ENCODE data around the gene PHF13.
A peak's percentile ranks its signal among the peaks of the same experiment; 100 is the strongest.

The PHF13 gene

DNA sequence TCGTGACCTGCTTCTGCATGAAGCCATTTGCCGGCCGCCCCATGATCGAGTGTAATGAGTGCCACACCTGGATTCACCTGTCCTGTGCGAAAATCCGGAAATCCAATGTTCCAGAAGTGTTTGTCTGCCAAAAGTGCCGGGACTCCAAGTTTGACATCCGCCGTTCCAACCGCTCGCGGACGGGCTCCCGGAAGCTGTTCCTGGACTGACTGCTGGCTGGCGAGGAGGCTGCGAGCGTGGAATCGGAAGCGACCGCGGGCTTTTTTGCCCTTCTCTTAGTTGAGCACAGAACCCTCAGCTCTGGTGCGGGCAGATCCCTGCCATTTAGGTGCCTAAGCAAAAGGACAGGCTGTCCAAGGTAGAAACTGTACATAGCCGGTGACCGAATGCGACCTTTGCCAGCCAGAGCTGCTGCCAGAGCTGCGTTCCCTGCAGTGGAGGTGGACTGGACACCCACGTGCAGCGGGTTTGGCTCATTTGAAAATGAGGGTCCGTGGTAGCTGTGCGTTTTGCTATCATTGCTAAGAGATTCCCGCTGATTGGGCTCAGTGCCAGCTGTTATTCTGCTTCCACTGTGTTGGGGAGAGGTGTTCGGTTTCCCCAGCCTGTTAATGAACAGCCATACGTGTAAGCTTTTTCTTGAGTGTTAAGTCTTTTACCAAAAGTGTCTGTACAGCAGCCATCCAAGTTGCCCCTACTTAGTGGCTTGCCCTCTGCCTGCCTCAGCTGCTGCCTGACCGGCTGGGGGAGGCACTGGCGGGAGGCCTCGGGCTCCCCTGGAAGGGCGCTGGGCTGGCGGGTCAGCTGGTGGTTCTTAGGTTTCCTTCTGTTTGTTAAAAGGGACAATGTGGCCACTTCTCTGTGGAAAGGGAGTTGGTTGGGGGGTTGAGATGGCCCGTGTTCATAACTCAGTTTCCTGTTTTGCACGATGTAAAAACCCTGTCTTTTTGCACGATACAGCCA, 8.2 kb downstream of the PHF13 start:
- peaks cover 46% of the 10 kb centered on the region for H3K36me3 ChIP-seq (ENCODE audit: control insufficient read depth, insufficient read depth, low read length)
- no peaks in the 10 kb centered on the region for H3K27me3 ChIP-seq (ENCODE audit: control insufficient read depth, insufficient read depth, low read length, poor library complexity, severe bottlenecking)
- 95% methylated on average over 41 of the region's 41 CpGs for WGBS, 2 experiments
- no peak overlapping the region for H3K4me3 ChIP-seq (ENCODE audit: insufficient read depth, low read depth, low read length)
- H3K9me3 ChIP-seq (ENCODE audit: control insufficient read depth, low read length) = no peaks in the 10 kb centered on the region
- H3K4me1 ChIP-seq (ENCODE audit: control insufficient read depth, insufficient read depth, low read length) = peaks cover 3% of the 10 kb centered on the region
- H3K27ac ChIP-seq (ENCODE audit: insufficient read depth, low read depth, low read length, poor library complexity, severe bottlenecking) = no peak overlapping the region

DNA sequence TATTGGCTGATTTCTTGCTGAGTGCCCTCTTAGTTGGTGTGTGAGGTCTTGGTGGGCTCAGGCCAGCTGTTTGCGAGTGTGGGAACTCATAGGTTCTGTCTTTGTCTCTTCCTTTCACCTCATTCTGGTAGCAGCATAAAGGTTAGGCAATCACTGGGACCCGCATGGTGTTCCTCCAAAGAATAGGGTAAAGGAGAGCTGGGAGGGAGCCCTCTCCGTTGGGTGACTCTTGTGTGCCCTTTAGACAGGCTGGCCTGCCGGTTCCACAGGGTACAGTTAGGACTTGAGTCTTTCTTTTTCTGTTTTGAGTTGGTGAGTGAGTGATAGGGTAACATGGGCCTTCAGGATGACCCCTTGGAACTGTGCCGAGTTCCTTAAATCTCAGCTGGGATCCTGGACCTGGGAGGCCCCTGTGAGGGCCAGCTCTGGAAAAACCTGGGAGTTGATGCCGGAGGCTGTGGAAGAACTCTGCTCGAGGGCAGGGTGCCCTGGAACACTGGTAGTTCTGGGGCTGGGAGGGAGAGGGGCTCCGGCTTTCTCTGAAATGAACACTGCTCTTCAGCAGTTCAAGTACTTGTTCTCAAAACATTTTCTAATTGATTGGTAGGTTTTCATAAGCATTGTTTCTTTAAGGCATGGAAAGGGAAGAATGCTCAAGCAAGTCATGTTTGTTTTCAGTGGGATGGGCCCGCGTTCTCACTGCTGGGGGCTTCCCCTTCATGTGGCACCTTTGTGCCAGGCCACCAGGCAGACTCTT, 9.0 kb downstream of the PHF13 start:
- Histone ChIP-seq H3K27ac (ENCODE audit: insufficient read depth, low read depth, low read length, poor library complexity, severe bottlenecking) (no peak overlapping the region), H3K4me3 (ENCODE audit: insufficient read depth, low read depth, low read length) (no peak overlapping the region), H3K27me3 (ENCODE audit: control insufficient read depth, insufficient read depth, low read length, poor library complexity, severe bottlenecking) (no peaks in the 10 kb centered on the region), H3K9me3 (ENCODE audit: control insufficient read depth, low read length) (no peaks in the 10 kb centered on the region), H3K4me1 (ENCODE audit: control insufficient read depth, insufficient read depth, low read length) (peaks cover 3% of the 10 kb centered on the region), H3K36me3 (ENCODE audit: control insufficient read depth, insufficient read depth, low read length) (peaks cover 44% of the 10 kb centered on the region)
- 94% methylated on average over 10 of the region's 10 CpGs for WGBS, 2 experiments

DNA sequence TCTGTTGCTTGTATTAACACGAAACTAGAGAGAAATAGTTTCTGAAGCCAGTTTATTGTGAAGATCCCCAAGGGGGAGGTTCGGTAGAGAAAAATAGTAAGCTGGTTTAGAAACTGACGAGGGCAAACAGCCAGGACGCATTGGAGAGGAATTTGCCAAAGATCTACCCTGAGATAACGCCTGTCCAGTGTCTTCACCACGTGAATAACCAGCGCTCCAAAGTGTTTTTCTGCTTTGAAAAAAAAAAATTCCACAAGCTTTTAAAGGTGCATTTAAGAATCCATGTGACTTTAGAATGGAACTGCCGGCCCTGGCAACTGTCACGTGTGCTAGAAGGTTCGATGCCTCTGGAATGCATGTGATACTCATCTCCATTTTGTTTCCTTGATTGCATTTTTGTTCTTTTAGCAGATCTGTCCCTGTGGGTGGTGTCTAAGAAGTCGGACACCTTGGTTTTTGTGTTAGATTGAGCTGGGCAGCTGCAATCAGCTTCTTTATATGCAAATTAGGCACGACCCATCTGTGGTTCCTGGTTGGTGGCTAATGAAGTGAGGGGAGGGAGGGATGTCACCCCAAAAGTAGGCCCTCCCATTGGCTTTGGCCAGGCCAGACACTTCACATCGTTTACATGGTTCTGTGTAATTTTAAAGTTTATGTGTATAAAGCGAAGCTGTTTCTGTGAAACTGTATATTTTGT, 9.9 kb downstream of the PHF13 start:
- WGBS, 2 experiments = 93 to 94% methylated on average over 14 of the region's 14 CpGs
- peak overlapping the region; percentile 23 for H3K27ac ChIP-seq (ENCODE audit: insufficient read depth, low read depth, low read length, poor library complexity, severe bottlenecking)

DNA sequence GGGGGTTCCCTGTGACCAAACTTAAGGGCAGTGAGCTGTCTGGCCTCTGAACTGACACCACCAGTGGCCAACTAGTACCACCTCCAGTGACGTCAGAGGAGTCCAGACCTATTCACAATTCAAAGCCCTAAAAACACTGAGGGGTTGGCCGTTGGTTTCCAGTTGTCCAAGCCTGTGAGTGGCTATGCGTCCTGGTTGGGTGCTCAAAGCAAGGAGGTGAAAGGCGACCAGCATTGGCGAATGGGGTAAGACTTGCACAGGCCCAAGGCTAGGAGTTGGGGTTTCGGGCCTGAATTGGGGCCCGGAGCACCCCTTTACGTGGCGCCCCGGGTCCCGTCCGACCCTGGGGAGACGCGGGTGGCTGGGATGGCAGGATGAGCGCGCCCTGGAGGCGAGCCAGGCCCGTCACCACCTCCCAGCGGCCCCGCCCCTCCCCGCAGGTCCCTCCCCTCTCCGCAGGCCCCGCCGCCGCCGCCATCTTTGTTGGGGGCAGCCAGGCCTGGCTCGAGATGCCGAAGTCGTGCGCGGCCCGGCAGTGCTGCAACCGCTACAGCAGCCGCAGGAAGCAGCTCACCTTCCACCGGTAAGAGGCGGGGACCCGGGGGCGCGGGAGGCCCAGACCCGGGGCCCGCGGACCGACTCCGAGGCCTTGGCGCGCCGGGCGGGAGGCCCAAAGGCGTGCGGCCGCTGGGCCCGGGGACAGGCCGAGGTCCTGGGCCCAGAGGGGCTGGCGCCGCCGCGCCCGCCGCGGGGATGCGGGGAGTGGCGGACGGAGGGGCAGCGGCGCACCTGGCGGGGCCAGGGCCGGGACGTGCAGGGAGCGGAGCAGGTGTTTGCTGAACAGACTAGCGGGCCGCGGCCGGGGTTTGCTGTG, 11.4 kb downstream of the PHF13 start, which contains the start of gene THAP3:
Gene THAP3 (plus strand): TSS at position 159 of the 874 bp plus-strand sequence. CDS start 351 bp downstream, at position 510.
- WGBS, 2 experiments = 2% methylated on average over 73 of the region's 73 CpGs
- Histone ChIP-seq H3K4me3 (ENCODE audit: insufficient read depth, low read depth, low read length) (peak within 1 kb of the TSS; percentile 84), H3K36me3 (ENCODE audit: control insufficient read depth, insufficient read depth, low read length) (peaks cover 45% of the 10 kb centered on the region), H3K9me3 (ENCODE audit: control insufficient read depth, low read length) (no peaks in the 10 kb centered on the region), H3K27ac (ENCODE audit: insufficient read depth, low read depth, low read length, poor library complexity, severe bottlenecking) (peak within 1 kb of the TSS; percentile 86), H3K4me1 (ENCODE audit: control insufficient read depth, insufficient read depth, low read length) (peaks cover 3% of the 10 kb centered on the region), H3K27me3 (ENCODE audit: control insufficient read depth, insufficient read depth, low read length, poor library complexity, severe bottlenecking) (no peaks in the 10 kb centered on the region)

More for the DNA sequence above, 9.9 kb downstream of the PHF13 start:
- H3K4me1 ChIP-seq (ENCODE audit: control insufficient read depth, insufficient read depth, low read length) = peaks cover 3% of the 10 kb centered on the region
- no peaks in the 10 kb centered on the region for H3K9me3 ChIP-seq (ENCODE audit: control insufficient read depth, low read length)
- no peaks in the 10 kb centered on the region for H3K27me3 ChIP-seq (ENCODE audit: control insufficient read depth, insufficient read depth, low read length, poor library complexity, severe bottlenecking)
- H3K36me3 ChIP-seq (ENCODE audit: control insufficient read depth, insufficient read depth, low read length) = peaks cover 46% of the 10 kb centered on the region
- H3K4me3 ChIP-seq (ENCODE audit: insufficient read depth, low read depth, low read length) = no peak overlapping the region

DNA sequence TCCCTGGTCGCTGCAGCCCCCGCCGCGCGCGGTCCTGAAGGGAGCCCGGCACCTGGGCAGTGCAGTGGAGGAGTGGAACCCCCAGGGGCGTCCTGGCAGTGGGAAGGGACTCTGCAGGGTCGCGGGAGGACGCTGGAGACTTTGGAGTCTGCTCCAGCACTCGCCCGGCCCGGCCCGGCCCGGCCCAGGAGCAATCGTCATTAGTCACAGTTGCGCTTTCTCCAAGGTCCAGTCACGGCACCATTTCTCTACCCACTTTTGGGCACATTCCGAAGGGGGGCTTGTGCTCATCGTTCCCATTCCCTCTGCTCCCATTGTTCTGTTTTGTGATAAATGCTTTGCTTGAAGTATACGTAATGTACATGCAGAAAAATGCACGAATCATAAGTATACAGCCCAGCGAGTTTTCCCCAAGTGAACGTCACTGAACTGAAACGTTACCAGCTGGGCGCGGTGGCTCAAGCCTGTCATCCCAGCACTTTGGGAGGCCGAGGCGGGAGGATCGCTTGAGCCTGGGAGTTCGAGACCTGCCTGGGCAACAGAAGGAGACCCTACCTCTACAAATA, 12.1 kb downstream of the PHF13 start:
- no peaks in the 10 kb centered on the region for H3K27me3 ChIP-seq (ENCODE audit: control insufficient read depth, insufficient read depth, low read length, poor library complexity, severe bottlenecking)
- peaks cover 40% of the 10 kb centered on the region for H3K36me3 ChIP-seq (ENCODE audit: control insufficient read depth, insufficient read depth, low read length)
- no peak overlapping the region for H3K27ac ChIP-seq (ENCODE audit: insufficient read depth, low read depth, low read length, poor library complexity, severe bottlenecking)
- 24 to 25% methylated on average over 32 of the region's 32 CpGs for WGBS, 2 experiments
- H3K4me3 ChIP-seq (ENCODE audit: insufficient read depth, low read depth, low read length) = peak overlapping the region; percentile 84
- H3K4me1 ChIP-seq (ENCODE audit: control insufficient read depth, insufficient read depth, low read length) = peaks cover 3% of the 10 kb centered on the region
- H3K9me3 ChIP-seq (ENCODE audit: control insufficient read depth, low read length) = no peaks in the 10 kb centered on the region

DNA sequence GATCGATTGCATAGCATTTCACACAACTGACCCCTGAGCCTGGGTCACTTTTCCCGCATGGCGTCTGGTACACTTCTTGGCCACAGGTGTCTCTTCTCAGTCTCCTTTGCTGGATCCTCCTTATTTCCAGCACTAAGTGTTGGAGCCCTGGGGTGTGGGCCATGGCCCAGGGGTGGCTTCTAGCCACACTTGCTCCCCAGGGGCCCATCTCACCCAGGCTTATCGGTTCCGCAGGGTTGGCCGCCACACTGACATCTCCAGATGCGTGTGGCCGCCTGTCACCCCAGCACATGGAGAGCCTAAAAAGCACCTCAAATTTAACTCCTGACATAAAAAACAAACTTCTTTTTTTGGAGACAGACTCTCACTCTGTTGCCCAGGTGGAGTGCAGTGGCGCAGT, 13.5 kb downstream of the PHF13 start:
- peaks cover 3% of the 10 kb centered on the region for H3K4me1 ChIP-seq (ENCODE audit: control insufficient read depth, insufficient read depth, low read length)
- H3K36me3 ChIP-seq (ENCODE audit: control insufficient read depth, insufficient read depth, low read length) = peaks cover 27% of the 10 kb centered on the region
- H3K27ac ChIP-seq (ENCODE audit: insufficient read depth, low read depth, low read length, poor library complexity, severe bottlenecking) = no peak overlapping the region
- 94 to 96% methylated on average over 9 of the region's 9 CpGs for WGBS, 2 experiments
- H3K4me3 ChIP-seq (ENCODE audit: insufficient read depth, low read depth, low read length) = no peak overlapping the region
- H3K9me3 ChIP-seq (ENCODE audit: control insufficient read depth, low read length) = no peaks in the 10 kb centered on the region
- no peaks in the 10 kb centered on the region for H3K27me3 ChIP-seq (ENCODE audit: control insufficient read depth, insufficient read depth, low read length, poor library complexity, severe bottlenecking)

DNA sequence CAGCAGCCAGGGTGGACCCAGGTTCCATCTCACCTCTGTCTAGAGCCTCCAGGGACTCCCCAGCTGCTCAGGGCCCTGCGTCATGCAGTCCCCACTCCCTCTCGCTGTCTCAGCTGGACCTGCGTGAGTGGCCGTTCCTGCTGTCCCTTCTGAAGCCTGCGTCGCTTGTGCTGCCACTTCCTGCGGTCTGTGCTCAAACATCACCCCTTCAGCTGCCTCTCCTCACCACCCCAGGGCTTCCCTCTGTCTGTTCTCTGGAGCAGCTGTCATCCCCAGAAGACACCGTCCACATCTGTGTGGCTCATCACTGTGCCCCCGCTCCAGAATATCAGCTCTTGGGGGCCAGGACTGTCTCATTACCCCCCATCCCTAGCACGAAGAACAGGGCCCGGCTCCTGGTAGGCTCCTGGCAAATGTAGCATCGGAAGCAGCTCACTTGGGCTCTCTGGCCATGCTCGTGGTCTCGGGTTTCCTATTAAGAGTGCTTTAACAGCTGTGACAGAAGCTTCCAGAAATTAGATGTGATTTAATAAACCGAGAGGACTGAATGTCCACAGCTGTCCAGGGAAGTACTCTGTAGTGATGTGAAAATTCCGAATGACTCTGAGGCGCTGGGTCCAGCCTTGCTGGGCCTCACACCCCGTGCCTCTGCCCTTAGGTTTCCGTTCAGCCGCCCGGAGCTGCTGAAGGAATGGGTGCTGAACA, 14.5 kb downstream of the PHF13 start:
- H3K4me3 ChIP-seq (ENCODE audit: insufficient read depth, low read depth, low read length) = no peak overlapping the region
- 91 to 94% methylated on average over 21 of the region's 21 CpGs for WGBS, 2 experiments
- H3K4me1 ChIP-seq (ENCODE audit: control insufficient read depth, insufficient read depth, low read length) = peaks cover 3% of the 10 kb centered on the region
- H3K36me3 ChIP-seq (ENCODE audit: control insufficient read depth, insufficient read depth, low read length) = peaks cover 22% of the 10 kb centered on the region
- no peaks in the 10 kb centered on the region for H3K27me3 ChIP-seq (ENCODE audit: control insufficient read depth, insufficient read depth, low read length, poor library complexity, severe bottlenecking)
- no peak overlapping the region for H3K27ac ChIP-seq (ENCODE audit: insufficient read depth, low read depth, low read length, poor library complexity, severe bottlenecking)
- no peaks in the 10 kb centered on the region for H3K9me3 ChIP-seq (ENCODE audit: control insufficient read depth, low read length)

DNA sequence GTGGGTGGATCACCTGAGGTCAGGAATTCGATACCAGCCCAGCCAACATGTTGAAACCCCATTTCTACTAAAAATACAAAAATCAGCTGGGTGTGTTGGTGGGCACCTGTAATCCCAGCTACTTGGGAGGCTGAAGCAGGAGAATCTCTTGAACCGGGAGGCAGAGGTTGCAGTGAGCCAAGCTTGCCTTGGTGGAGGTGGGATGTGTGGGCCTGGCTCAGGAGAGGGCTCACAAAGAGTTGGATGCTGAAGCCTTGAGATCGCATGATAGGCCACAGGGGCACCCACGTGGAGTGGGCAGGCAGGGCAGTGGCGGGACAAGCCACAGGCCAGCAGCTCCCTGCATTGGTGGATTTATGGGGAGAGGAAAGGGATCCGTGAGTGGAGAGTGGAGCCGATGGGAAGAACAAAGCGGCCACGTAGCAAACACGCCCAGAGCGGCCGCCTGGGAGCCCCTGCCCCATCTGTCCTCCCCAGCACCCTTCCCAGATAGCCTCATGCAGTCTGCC, 15.5 kb downstream of the PHF13 start:
- no peak overlapping the region for H3K27ac ChIP-seq (ENCODE audit: insufficient read depth, low read depth, low read length, poor library complexity, severe bottlenecking)
- WGBS, 2 experiments = 95% methylated on average over 12 of the region's 12 CpGs
- H3K27me3 ChIP-seq (ENCODE audit: control insufficient read depth, insufficient read depth, low read length, poor library complexity, severe bottlenecking) = no peaks in the 10 kb centered on the region

More for the DNA sequence above, 15.5 kb downstream of the PHF13 start:
- H3K4me1 ChIP-seq (ENCODE audit: control insufficient read depth, insufficient read depth, low read length) = peaks cover 3% of the 10 kb centered on the region
- no peak overlapping the region for H3K4me3 ChIP-seq (ENCODE audit: insufficient read depth, low read depth, low read length)
- H3K36me3 ChIP-seq (ENCODE audit: control insufficient read depth, insufficient read depth, low read length) = peaks cover 30% of the 10 kb centered on the region
- H3K9me3 ChIP-seq (ENCODE audit: control insufficient read depth, low read length) = no peaks in the 10 kb centered on the region

Data from ectodermal cell (in vitro differentiated cells).